ENCODE measurements around the gene CIDEC.

Gene CIDEC

DNA sequence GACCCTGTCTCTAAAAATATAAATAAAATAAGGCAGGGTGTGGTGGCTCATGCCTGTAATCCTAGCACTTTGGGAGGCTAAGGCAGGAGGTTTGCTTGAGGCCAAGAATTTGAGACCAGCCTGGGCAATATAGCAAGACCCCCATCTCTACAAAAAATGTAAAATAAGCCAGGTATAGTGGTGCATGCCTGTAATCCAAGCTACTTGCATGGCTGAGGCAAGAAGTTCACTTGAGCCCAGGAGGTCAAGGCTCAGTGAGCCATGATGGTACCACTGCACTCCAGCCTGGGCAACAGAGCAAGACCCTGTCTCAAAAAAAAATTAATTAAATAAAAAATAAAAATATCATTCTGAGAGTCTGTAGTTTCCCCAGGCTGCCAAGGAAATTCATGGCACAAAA lies 6.3 kb upstream of the CIDEC start:
- TF ChIP-seq, protein P1, sequence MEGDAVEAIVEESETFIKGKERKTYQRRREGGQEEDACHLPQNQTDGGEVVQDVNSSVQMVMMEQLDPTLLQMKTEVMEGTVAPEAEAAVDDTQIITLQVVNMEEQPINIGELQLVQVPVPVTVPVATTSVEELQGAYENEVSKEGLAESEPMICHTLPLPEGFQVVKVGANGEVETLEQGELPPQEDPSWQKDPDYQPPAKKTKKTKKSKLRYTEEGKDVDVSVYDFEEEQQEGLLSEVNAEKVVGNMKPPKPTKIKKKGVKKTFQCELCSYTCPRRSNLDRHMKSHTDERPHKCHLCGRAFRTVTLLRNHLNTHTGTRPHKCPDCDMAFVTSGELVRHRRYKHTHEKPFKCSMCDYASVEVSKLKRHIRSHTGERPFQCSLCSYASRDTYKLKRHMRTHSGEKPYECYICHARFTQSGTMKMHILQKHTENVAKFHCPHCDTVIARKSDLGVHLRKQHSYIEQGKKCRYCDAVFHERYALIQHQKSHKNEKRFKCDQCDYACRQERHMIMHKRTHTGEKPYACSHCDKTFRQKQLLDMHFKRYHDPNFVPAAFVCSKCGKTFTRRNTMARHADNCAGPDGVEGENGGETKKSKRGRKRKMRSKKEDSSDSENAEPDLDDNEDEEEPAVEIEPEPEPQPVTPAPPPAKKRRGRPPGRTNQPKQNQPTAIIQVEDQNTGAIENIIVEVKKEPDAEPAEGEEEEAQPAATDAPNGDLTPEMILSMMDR (IDR thresholded peaks at IDR 0.05; ENCODE audit: low read depth, low read length, poor library complexity, severe bottlenecking): no peak
- Histone ChIP-seq H3F3A (ENCODE audit: control insufficient read depth, insufficient read depth) (no peaks in the 10 kb centered on the region), H3K79me2 (ENCODE audit: control insufficient read depth, low read length) (peaks cover 10% of the 10 kb centered on the region), H3K4me3 (ENCODE audit: low read length) (no peak overlapping the region), H3K36me3 (ENCODE audit: control insufficient read depth, low read length) (peaks cover 9% of the 10 kb centered on the region; the same call in 1 of the 2 replicates), H3K9me3 (ENCODE audit: control insufficient read depth, insufficient read depth, low read length) (no peaks in the 10 kb centered on the region), H3K4me1 (ENCODE audit: control insufficient read depth, low read length) (peaks cover 5% of the 10 kb centered on the region), H3K27ac (ENCODE audit: low read depth, low read length) (no peak overlapping the region), H3K4me2 (ENCODE audit: low read length) (no peak overlapping the region), H3K9me2 (replicated peaks; ENCODE audit: control insufficient read depth, low read length) (no peaks in the 10 kb centered on the region), H4K20me1 (ENCODE audit: control insufficient read depth, insufficient read depth, low read depth, low read length) (no peaks in the 10 kb centered on the region), H3K27me3 (ENCODE audit: control insufficient read depth, low read length) (no peaks in the 10 kb centered on the region)

DNA sequence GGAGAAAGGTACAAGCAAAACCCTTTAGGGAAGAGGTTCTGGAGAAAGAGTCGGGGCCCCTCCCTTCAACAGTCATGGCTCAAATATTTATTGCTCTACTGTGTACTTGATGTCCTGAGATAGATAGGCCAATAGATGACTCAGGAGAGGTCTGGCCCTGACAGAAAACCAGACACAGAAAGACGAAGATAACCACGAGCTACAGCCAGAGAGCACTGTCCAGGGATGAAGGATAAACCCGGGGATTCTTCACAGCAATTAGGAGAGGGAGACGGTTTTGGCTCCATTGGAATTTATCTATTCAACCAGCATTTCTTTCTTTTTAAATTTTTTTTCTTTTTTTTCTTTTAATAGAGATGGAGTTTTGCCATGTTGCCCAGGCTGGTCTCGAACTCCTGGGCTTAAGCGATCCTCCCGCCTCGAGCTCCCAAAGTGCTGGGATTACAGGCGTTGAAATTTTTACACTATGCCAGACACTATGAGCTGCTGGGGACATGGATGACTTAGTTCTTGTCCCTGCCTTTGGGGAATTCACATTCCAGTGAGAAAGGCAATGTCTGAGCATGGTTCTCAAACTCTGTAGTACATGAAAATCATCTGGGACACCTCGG lies 4.6 kb upstream of the CIDEC start:
- Histone ChIP-seq H3K36me3 (ENCODE audit: control insufficient read depth, low read length) (no peaks in the 10 kb centered on the region), H3K4me3 (ENCODE audit: low read length) (no peak overlapping the region), H3K9me2 (replicated peaks; ENCODE audit: control insufficient read depth, low read length) (no peaks in the 10 kb centered on the region), H3K4me2 (ENCODE audit: low read length) (no peak overlapping the region), H3K4me1 (ENCODE audit: control insufficient read depth, low read length) (no peaks in the 10 kb centered on the region), H4K20me1 (ENCODE audit: control insufficient read depth, insufficient read depth, low read depth, low read length) (no peaks in the 10 kb centered on the region), H3K9me3 (ENCODE audit: control insufficient read depth, insufficient read depth, low read length) (no peaks in the 10 kb centered on the region), H3F3A (ENCODE audit: control insufficient read depth, insufficient read depth) (no peaks in the 10 kb centered on the region), H3K27me3 (ENCODE audit: control insufficient read depth, low read length) (peaks cover 2% of the 10 kb centered on the region; the same call in 1 of the 2 replicates), H3K79me2 (ENCODE audit: control insufficient read depth, low read length) (no peaks in the 10 kb centered on the region), H3K27ac (ENCODE audit: low read depth, low read length) (no peak overlapping the region)
- TF ChIP-seq, protein P1 (IDR thresholded peaks at IDR 0.05; ENCODE audit: low read depth, low read length, poor library complexity, severe bottlenecking): no peak

DNA sequence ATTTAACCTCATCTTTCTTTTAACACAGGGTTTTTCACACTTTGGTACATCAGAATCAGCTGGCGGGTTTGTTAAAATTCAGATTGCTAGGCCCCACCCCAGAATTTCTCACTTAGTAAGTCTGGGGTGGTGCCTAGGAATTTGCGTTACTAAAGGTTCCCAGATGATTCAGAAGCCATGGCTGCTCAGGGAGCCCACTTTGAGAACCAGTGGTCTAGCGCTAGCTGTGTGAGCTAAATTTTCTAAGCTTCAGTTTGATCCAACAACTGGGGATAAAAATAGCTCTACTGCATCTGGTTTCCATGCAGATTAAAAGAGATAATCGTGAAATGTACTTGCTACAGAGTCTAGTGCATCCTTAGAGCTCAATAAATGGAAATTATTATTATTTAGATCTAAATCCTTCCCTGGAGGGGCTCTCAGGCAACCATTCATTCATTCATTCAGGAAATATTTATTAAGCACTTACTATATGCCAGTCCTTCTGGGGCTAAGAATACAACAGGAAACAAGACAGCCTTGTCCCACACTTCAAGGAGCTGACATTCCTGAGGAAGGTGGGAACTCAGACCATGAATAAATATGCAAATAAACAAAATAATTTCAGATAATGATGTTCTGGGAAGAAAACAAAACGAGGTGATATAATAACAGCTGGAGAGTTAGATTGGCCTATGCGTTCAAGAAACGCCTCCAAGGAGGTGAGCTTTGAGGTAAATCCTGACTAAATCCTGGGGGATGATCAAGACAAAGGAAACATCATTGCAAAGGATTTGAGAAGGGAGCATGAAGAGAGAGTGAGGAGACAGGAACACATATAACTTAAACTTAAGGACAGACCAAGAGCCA lies 3.9 kb upstream of the CIDEC start:
- Histone ChIP-seq H3F3A (ENCODE audit: control insufficient read depth, insufficient read depth) (no peaks in the 10 kb centered on the region), H3K36me3 (ENCODE audit: control insufficient read depth, low read length) (no peaks in the 10 kb centered on the region), H3K4me2 (ENCODE audit: low read length) (no peak overlapping the region), H3K27me3 (ENCODE audit: control insufficient read depth, low read length) (peaks cover 5% of the 10 kb centered on the region; the same call in 1 of the 2 replicates), H3K4me3 (ENCODE audit: low read length) (no peak overlapping the region), H3K9me3 (ENCODE audit: control insufficient read depth, insufficient read depth, low read length) (no peaks in the 10 kb centered on the region), H3K79me2 (ENCODE audit: control insufficient read depth, low read length) (no peaks in the 10 kb centered on the region), H3K4me1 (ENCODE audit: control insufficient read depth, low read length) (no peaks in the 10 kb centered on the region), H3K27ac (ENCODE audit: low read depth, low read length) (no peak overlapping the region), H4K20me1 (ENCODE audit: control insufficient read depth, insufficient read depth, low read depth, low read length) (no peaks in the 10 kb centered on the region), H3K9me2 (replicated peaks; ENCODE audit: control insufficient read depth, low read length) (no peaks in the 10 kb centered on the region)
- no peak for TF ChIP-seq EZH2phosphoT487 (IDR thresholded peaks at IDR 0.05; ENCODE audit: borderline replicate concordance, low read length)
- TF ChIP-seq, protein P1 (IDR thresholded peaks at IDR 0.05; ENCODE audit: low read depth, low read length, poor library complexity, severe bottlenecking): no peak

Measured in DOHH2 (cell line).